ENCODE results near the gene DNAI2.

The DNAI2 gene

DNA sequence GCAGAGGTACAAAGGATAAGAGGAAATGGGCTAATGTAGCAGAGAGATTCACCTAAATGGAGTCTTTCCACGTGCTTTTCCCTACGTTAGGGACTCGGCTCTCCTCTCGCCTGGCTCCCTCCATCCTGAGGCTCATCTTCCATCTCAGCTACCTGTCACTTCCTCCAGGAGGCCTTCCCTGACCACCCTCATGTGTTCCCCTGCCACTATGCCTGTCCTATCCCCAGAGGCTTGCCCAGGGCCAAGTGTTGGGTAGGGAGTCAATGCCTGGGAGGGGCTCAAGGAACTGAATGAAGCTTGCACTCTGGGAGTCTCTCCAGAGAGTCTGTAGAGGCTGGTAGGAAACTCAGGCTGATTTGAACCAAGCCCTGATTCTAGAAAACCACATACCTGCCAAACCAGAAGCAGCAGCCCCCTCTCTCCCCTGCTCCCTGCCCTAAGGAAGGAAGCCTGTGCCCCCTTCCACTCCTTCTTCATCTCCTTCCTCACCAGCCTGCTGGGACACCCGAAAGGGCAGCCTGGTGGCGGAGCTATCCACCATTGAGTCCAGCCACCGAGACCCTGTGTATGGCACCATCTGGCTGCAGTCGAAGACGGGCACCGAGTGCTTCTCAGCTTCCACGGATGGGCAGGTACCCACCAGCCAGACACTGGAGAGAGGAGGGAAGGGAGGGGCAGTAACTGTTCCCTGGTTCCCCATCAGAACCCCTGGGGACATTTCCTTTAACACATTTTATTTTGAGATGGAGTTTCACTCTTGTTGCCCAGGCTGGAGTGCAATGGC lies 25.4 kb downstream of the DNAI2 start:
- H3K4me3 ChIP-seq (ENCODE audit: low read length in 2 of 2), result no peak overlapping the region
- H3K27me3 ChIP-seq (ENCODE audit: control insufficient read depth in 2 of 2, insufficient read depth in 2 of 2, low read length in 2 of 2), result peaks cover 0 to 2% of the 10 kb centered on the region in 2 donors
- no peaks in the 10 kb centered on the region for H3K9me3 ChIP-seq (ENCODE audit: control insufficient read depth in 2 of 2, low read length in 2 of 2)
- no peaks in the 10 kb centered on the region for H3K36me3 ChIP-seq (ENCODE audit: control insufficient read depth in 2 of 2, insufficient read depth in 2 of 2, low read length in 2 of 2)
- H3K9ac ChIP-seq (ENCODE audit: low read depth in 1 of 2, low read length in 2 of 2), result no peak overlapping the region
- H3K4me1 ChIP-seq (ENCODE audit: control insufficient read depth in 2 of 2, insufficient read depth in 2 of 2, low read length in 2 of 2), result no peaks in the 10 kb centered on the region
- H3K27ac ChIP-seq (ENCODE audit: low read depth in 2 of 2, low read length in 2 of 2), result no peak overlapping the region

DNA sequence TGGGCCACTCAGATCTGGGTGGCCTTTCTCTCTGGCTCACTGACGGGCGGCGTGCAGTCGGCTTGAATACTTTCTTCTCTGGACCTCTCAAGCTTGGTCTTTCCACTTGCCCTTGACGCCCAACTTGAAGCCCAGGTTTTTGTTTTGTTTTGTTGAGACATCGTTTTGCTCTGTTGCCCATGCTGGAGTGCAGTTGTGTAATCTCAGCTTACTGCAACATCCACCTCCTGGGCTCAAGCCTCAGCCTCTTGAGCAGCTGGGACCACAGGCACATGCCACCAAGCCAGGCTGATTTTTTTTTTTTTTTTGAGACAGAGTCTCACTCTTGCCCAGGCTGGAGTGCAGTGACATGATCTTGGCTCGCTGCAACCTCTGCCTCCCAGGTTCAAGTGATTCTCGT lies 29.3 kb downstream of the DNAI2 start:
- Histone ChIP-seq H3K4me3 (ENCODE audit: low read length in 2 of 2) (no peak overlapping the region), H3K9me3 (ENCODE audit: control insufficient read depth in 2 of 2, low read length in 2 of 2) (no peaks in the 10 kb centered on the region), H3K4me1 (ENCODE audit: control insufficient read depth in 2 of 2, insufficient read depth in 2 of 2, low read length in 2 of 2) (no peaks in the 10 kb centered on the region), H3K27me3 (ENCODE audit: control insufficient read depth in 2 of 2, insufficient read depth in 2 of 2, low read length in 2 of 2) (peaks cover 0 to 2% of the 10 kb centered on the region in 2 donors), H3K27ac (ENCODE audit: low read depth in 2 of 2, low read length in 2 of 2) (no peak overlapping the region), H3K9ac (ENCODE audit: low read depth in 1 of 2, low read length in 2 of 2) (no peak overlapping the region), H3K36me3 (ENCODE audit: control insufficient read depth in 2 of 2, insufficient read depth in 2 of 2, low read length in 2 of 2) (no peaks in the 10 kb centered on the region)

DNA sequence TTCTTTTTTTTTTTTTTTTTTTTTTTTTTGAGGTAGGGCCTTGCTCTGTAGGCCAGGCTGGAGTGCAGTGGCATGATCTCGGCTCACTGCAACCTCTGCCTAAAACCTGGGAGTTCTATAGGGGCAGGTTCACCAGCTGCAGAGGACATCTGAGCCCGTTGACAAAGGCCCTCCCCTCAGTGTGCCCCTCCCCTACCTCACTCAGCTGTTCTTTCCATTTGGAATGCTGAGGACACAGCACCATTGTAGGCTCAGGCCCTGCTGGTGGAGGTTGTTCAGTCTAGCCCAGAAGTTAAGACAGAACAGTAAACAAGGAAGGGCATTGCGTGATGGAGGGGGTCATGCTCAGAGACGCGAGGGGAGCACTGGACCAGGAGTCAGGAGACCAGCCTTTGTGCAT lies 30.1 kb downstream of the DNAI2 start:
- H3K9ac ChIP-seq (ENCODE audit: low read depth in 1 of 2, low read length in 2 of 2), result no peak overlapping the region
- H3K27ac ChIP-seq (ENCODE audit: low read depth in 2 of 2, low read length in 2 of 2), result no peak overlapping the region
- no peaks in the 10 kb centered on the region for H3K9me3 ChIP-seq (ENCODE audit: control insufficient read depth in 2 of 2, low read length in 2 of 2)
- H3K4me3 ChIP-seq (ENCODE audit: low read length in 2 of 2), result no peak overlapping the region
- H3K4me1 ChIP-seq (ENCODE audit: control insufficient read depth in 2 of 2, insufficient read depth in 2 of 2, low read length in 2 of 2), result no peaks in the 10 kb centered on the region
- peaks cover 0 to 1% of the 10 kb centered on the region in 2 donors for H3K27me3 ChIP-seq (ENCODE audit: control insufficient read depth in 2 of 2, insufficient read depth in 2 of 2, low read length in 2 of 2)
- H3K36me3 ChIP-seq (ENCODE audit: control insufficient read depth in 2 of 2, insufficient read depth in 2 of 2, low read length in 2 of 2), result no peaks in the 10 kb centered on the region

DNA sequence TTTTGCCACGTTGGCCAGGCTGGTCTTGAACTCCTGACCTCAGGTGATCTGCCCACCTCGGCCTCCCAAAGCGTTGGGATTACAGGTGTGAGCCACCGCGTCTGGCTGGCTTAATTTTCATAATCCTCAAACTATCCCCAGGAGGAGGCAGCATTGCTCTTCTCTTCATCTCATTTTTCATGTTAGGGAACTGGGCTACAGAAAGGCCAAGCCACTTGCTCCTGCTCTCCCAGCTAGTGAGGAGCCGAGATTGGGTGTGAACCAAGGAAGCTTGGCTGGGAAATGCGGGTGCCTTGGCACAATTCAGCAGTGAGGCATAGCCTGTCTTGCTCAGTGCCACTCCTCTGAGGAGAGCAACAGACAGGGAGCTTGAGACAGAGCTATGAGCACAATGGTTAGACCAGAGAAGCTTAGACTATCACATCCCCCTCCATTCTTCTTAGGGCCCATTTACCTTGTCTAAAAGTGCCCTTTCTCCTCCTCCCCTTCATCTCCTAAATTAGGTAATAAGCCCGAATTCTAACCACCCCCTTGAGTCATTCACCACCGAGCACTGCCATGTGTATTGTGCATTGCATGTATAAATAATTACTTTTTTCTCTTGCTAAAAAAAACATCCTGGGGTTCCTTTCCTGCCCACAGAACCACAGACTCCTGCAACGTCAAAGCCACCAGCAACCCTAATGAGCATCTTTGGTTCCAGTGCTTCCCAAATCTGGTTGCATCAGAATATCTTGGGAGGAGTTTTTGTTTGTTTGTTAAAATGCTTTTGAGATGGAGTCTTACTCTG lies 32.0 kb downstream of the DNAI2 start:
- Histone ChIP-seq H3K4me1 (ENCODE audit: control insufficient read depth in 2 of 2, insufficient read depth in 2 of 2, low read length in 2 of 2) (no peaks in the 10 kb centered on the region), H3K27me3 (ENCODE audit: control insufficient read depth in 2 of 2, insufficient read depth in 2 of 2, low read length in 2 of 2) (no peaks in the 10 kb centered on the region), H3K9ac (ENCODE audit: low read depth in 1 of 2, low read length in 2 of 2) (no peak overlapping the region), H3K9me3 (ENCODE audit: control insufficient read depth in 2 of 2, low read length in 2 of 2) (no peaks in the 10 kb centered on the region), H3K4me3 (ENCODE audit: low read length in 2 of 2) (no peak overlapping the region), H3K36me3 (ENCODE audit: control insufficient read depth in 2 of 2, insufficient read depth in 2 of 2, low read length in 2 of 2) (no peaks in the 10 kb centered on the region), H3K27ac (ENCODE audit: low read depth in 2 of 2, low read length in 2 of 2) (no peak overlapping the region)

DNA sequence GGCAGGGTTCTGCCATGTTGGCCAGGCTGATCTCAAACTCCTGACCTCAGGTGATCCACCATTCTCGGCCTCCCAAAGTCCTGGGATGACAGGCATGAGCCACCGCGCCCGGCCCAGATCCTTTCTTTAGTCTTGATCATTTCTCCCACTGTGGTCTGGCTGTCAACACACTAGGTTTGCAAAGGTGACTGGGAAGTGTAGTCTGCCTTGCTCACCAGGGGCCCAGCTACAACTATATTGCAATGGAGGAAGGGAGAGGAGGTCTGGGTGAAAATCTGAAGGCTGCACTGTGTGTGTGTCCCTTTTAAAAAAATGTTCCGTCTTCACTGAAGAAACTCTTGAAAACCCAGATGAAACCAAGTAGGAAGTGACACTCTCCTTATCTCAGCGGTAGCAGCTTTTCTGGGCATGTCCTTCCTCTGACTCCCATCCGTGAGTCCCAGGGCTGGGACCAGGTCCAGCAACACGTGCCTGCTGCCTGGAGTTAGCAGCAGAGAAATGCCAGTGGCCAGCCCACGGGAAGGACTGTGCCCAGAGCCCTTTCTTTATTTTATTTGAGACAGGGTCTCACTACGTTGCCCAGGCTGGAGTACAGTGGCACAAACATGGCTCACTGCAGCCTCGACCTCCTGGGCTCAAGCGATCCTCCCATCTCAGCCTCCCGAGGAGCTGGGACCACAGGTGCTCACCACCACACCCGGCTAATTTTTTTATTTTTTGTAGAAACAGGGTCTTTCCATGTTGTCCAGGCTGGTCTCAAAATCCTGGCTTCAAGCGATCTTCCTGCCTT lies 34.1 kb downstream of the DNAI2 start:
- Histone ChIP-seq H3K4me1 (ENCODE audit: control insufficient read depth in 2 of 2, insufficient read depth in 2 of 2, low read length in 2 of 2) (no peaks in the 10 kb centered on the region), H3K36me3 (ENCODE audit: control insufficient read depth in 2 of 2, insufficient read depth in 2 of 2, low read length in 2 of 2) (no peaks in the 10 kb centered on the region), H3K27ac (ENCODE audit: low read depth in 2 of 2, low read length in 2 of 2) (no peak overlapping the region), H3K4me3 (ENCODE audit: low read length in 2 of 2) (no peak overlapping the region), H3K9ac (ENCODE audit: low read depth in 1 of 2, low read length in 2 of 2) (no peak overlapping the region), H3K27me3 (ENCODE audit: control insufficient read depth in 2 of 2, insufficient read depth in 2 of 2, low read length in 2 of 2) (no peaks in the 10 kb centered on the region), H3K9me3 (ENCODE audit: control insufficient read depth in 2 of 2, low read length in 2 of 2) (peaks cover 0 to 2% of the 10 kb centered on the region in 2 donors)

DNA sequence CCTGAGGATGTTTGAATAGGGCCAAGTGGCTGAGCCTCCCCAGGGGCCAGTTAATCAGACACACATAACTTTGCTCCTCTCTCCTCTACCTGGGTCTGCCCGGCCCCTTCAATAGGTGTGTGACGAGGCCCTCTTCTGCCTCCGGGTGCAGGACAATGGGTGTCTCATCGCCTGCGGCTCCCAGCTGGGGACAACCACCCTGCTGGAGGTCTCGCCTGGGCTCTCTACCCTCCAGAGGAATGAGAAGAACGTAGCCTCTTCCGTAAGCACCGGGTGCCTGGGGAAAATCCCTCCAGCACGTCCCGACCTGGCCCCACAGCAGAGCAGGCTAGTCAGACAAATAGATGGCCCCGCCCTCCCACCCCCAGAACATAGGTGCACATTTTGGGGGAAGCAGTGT lies 35.9 kb downstream of the DNAI2 start:
- Histone ChIP-seq H3K4me3 (ENCODE audit: low read length in 2 of 2) (no peak overlapping the region), H3K27ac (ENCODE audit: low read depth in 2 of 2, low read length in 2 of 2) (no peak overlapping the region), H3K27me3 (ENCODE audit: control insufficient read depth in 2 of 2, insufficient read depth in 2 of 2, low read length in 2 of 2) (no peaks in the 10 kb centered on the region), H3K4me1 (ENCODE audit: control insufficient read depth in 2 of 2, insufficient read depth in 2 of 2, low read length in 2 of 2) (no peaks in the 10 kb centered on the region), H3K36me3 (ENCODE audit: control insufficient read depth in 2 of 2, insufficient read depth in 2 of 2, low read length in 2 of 2) (no peaks in the 10 kb centered on the region), H3K9me3 (ENCODE audit: control insufficient read depth in 2 of 2, low read length in 2 of 2) (peaks cover 0 to 2% of the 10 kb centered on the region in 2 donors), H3K9ac (ENCODE audit: low read depth in 1 of 2, low read length in 2 of 2) (no peak overlapping the region)

DNA sequence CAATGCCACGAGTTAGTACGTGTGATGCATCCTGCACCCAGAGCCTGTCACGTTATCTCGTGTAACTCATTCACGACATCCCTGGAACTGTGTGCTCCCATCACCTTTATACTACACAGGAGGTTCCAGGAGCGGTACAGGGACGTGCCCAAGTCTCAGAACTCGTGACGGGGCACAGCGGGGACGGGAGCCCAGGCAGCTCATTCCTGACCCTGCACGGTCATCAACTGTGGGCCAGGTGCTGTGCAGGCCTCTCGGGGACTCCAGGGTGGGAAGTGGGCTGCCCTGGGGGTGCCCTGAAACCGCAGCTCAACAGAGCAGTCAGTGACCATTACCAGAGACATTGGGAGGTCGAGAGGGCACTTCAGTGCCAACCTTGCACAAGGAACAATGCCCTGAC lies 40.8 kb downstream of the DNAI2 start:
- Histone ChIP-seq H3K27ac (ENCODE audit: low read depth in 2 of 2, low read length in 2 of 2) (no peak overlapping the region), H3K9me3 (ENCODE audit: control insufficient read depth in 2 of 2, low read length in 2 of 2) (peaks cover 0 to 2% of the 10 kb centered on the region in 2 donors), H3K27me3 (ENCODE audit: control insufficient read depth in 2 of 2, insufficient read depth in 2 of 2, low read length in 2 of 2) (peaks cover 0 to 3% of the 10 kb centered on the region in 2 donors), H3K4me3 (ENCODE audit: low read length in 2 of 2) (no peak overlapping the region), H3K36me3 (ENCODE audit: control insufficient read depth in 2 of 2, insufficient read depth in 2 of 2, low read length in 2 of 2) (no peaks in the 10 kb centered on the region), H3K9ac (ENCODE audit: low read depth in 1 of 2, low read length in 2 of 2) (no peak overlapping the region), H3K4me1 (ENCODE audit: control insufficient read depth in 2 of 2, insufficient read depth in 2 of 2, low read length in 2 of 2) (no peaks in the 10 kb centered on the region)

DNA sequence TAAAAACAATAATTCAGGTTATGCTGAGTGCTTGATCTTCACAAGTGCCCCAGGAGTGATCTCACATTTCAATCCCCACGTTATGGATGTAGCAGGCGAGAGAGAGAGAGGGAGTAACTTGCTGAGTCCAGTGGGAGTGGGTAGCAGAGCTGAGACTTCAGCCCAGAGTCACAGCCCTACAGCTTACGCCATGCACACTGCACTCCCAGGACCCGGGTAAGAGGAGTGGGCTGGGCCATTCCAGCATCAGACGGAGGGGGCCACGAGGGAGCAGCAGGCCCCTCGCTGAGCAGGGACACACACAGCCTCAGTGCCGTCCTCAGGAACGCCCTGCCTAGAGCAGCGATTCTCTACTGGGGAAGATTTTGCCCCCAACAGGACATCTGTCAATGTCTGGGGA lies 42.2 kb downstream of the DNAI2 start:
- Histone ChIP-seq H3K27ac (ENCODE audit: low read depth in 2 of 2, low read length in 2 of 2) (no peak overlapping the region), H3K4me3 (ENCODE audit: low read length in 2 of 2) (no peak overlapping the region), H3K4me1 (ENCODE audit: control insufficient read depth in 2 of 2, insufficient read depth in 2 of 2, low read length in 2 of 2) (no peaks in the 10 kb centered on the region), H3K9me3 (ENCODE audit: control insufficient read depth in 2 of 2, low read length in 2 of 2) (peaks cover 0 to 2% of the 10 kb centered on the region in 2 donors), H3K9ac (ENCODE audit: low read depth in 1 of 2, low read length in 2 of 2) (no peak overlapping the region), H3K36me3 (ENCODE audit: control insufficient read depth in 2 of 2, insufficient read depth in 2 of 2, low read length in 2 of 2) (no peaks in the 10 kb centered on the region), H3K27me3 (ENCODE audit: control insufficient read depth in 2 of 2, insufficient read depth in 2 of 2, low read length in 2 of 2) (peaks cover 0 to 3% of the 10 kb centered on the region in 2 donors)

DNA sequence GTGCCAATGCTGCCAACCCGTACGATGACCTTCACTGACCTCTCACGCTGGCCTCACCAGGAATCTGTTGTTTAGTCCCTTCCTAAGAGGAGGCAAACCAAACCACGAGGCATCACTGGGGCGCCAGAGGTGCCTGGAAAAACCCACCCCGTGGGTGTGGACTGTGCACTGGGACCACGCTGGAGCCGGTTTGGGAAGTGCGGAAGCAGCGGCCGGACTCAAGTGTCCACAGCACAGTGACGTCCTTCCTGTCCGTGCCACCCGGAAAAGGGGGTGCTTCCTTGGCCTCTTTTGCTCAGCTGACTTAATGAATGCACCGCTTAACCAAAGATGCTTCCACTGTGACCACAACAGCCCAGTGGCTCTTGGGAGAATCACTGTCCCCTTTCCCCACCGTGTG lies 43.0 kb downstream of the DNAI2 start:
- H3K9ac ChIP-seq (ENCODE audit: low read depth in 1 of 2, low read length in 2 of 2), result no peak overlapping the region
- H3K9me3 ChIP-seq (ENCODE audit: control insufficient read depth in 2 of 2, low read length in 2 of 2), result peaks cover 0 to 2% of the 10 kb centered on the region in 2 donors
- no peaks in the 10 kb centered on the region for H3K36me3 ChIP-seq (ENCODE audit: control insufficient read depth in 2 of 2, insufficient read depth in 2 of 2, low read length in 2 of 2)
- H3K4me3 ChIP-seq (ENCODE audit: low read length in 2 of 2), result no peak overlapping the region
- H3K4me1 ChIP-seq (ENCODE audit: control insufficient read depth in 2 of 2, insufficient read depth in 2 of 2, low read length in 2 of 2), result no peaks in the 10 kb centered on the region
- H3K27ac ChIP-seq (ENCODE audit: low read depth in 2 of 2, low read length in 2 of 2), result no peak overlapping the region
- H3K27me3 ChIP-seq (ENCODE audit: control insufficient read depth in 2 of 2, insufficient read depth in 2 of 2, low read length in 2 of 2), result peaks cover 0 to 3% of the 10 kb centered on the region in 2 donors

DNA sequence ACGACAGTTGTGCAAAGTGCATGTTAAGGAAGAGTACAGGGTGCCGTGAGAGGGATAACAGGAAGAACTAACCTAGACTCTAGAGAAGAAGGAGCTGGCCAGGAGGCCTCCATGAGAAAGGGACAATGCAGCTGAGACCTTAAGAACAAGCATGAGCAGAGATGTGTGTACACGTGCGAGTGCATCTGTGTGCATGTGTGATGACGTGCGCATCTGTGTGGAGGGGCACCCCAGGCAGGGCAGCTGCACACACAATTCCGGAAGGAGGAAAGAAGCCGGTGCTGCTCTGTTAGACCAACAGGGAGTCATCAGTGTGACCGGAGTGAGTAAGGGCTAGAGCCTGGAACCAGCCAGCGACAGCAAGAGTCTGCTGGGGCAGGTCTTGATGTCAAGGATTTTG lies 44.4 kb downstream of the DNAI2 start:
- Histone ChIP-seq H3K27me3 (ENCODE audit: control insufficient read depth in 2 of 2, insufficient read depth in 2 of 2, low read length in 2 of 2) (peaks cover 0 to 3% of the 10 kb centered on the region in 2 donors), H3K9me3 (ENCODE audit: control insufficient read depth in 2 of 2, low read length in 2 of 2) (no peaks in the 10 kb centered on the region), H3K27ac (ENCODE audit: low read depth in 2 of 2, low read length in 2 of 2) (no peak overlapping the region), H3K9ac (ENCODE audit: low read depth in 1 of 2, low read length in 2 of 2) (no peak overlapping the region), H3K4me3 (ENCODE audit: low read length in 2 of 2) (no peak overlapping the region), H3K4me1 (ENCODE audit: control insufficient read depth in 2 of 2, insufficient read depth in 2 of 2, low read length in 2 of 2) (no peaks in the 10 kb centered on the region), H3K36me3 (ENCODE audit: control insufficient read depth in 2 of 2, insufficient read depth in 2 of 2, low read length in 2 of 2) (no peaks in the 10 kb centered on the region)
